Mucosa of gallbladder (tissue), 1 donor: Measurements from ENCODE around the gene ZNF157. TPM values are rescaled to one million over a fixed set of nuclear protein-coding genes. Genes with fewer than 3 reads are reported as not detected.
"Not testable (repeated sequence)": the region's sequence is repeated elsewhere in the genome, so short reads cannot be mapped to it uniquely, and the experiment has no call there.

Experiments used
- DNase-seq: peaks from one replicate; pipeline ENCODE4 v3.0.0-alpha.2; 2020; ENCODE audit warnings: low spot score
- total RNA-seq: library from RNA; stranded (reverse); gene quantifications from one replicate; pipeline ENCODE4 v1.2.1, GENCODE V29; 2021
- donor health status: DM: no; HTN: no; CAD: no.

Gene ZNF157
- total RNA-seq: 0.29 TPM

DNA sequence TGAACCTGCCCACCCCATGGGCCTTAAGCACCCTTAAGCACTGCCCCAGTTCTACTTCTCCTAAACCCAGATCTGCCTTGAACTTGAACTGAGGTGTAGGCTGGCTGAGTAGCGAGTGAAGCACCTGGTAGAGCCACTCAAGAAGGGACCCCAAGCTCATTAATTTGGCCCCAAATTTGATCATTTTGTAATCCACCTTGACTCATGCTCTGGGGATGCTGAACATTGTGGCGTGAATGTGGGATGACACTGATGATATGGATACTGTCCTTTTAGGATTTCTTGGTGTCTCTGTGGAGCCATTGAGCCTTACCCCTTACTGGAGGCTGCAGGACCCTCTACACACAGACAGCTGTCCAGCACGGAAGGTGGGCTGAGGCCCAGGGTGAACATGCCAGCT lies at the start of gene ZNF157:
Gene ZNF157, plus strand, starts transcription at position 301 of the 400 bp plus-strand sequence. Its CDS starts 91 bp downstream, at position 392.
- no peak for DNase-seq

GRCh38 chrX:47321386-47321785 lies 49.0 kb upstream of the ZNF157 start:
- DNase-seq: peak; percentile 51

DNA sequence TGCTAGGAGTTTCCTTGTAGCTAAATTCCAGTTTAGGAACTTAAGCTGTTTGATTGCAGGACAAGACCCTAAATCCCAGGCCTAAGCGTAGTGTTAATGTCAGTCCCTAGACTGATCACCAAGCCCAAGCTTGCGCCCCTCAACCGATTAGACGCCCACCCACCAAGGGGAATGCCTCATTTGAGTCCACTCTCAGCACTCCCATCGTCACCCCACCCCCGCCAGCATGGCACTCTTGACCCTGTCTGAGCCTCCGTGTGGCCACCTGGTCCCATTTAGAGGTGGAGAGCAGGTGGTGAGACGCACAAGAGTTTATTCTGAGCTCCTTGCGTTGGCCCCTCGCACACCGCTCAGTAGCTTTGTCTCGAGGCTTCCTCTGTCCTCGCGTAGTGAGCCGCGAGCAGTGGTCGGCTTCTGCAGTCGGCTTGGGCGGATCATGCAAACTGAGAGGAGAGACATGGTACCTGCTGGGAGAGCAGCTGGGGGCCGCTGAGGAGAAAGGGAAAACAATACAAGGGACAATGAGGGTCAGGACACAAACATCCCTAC lies 48.5 kb upstream of the ZNF157 start:
- no peak for DNase-seq

GRCh38 chrX:47327902-47328301 lies 42.5 kb upstream of the ZNF157 start:
- no peak for DNase-seq

- DNase-seq: not testable (repeated sequence)
Measured at GRCh38 chrX:47332729-47333128, 37.6 kb upstream of the ZNF157 start.

DNA sequence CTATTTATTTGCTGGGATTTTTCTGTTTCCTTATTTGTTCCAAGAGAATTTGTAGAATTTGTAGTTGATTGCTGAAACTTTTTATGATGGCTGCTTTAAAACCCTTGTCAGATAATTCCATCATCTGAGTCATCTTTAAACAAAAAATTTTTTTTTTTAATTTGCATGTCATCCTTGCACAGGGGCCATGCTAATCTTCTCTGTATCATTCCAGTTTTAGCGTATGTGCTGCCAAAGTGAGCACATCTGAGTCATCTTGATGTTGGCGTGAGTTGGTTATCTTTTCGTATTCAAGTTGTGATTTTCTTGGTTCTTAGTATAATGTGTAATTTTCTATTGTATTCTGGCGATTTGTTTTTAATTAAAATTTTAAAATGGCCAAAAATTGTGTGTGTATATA lies 18.7 kb upstream of the ZNF157 start:
- no peak for DNase-seq

DNA sequence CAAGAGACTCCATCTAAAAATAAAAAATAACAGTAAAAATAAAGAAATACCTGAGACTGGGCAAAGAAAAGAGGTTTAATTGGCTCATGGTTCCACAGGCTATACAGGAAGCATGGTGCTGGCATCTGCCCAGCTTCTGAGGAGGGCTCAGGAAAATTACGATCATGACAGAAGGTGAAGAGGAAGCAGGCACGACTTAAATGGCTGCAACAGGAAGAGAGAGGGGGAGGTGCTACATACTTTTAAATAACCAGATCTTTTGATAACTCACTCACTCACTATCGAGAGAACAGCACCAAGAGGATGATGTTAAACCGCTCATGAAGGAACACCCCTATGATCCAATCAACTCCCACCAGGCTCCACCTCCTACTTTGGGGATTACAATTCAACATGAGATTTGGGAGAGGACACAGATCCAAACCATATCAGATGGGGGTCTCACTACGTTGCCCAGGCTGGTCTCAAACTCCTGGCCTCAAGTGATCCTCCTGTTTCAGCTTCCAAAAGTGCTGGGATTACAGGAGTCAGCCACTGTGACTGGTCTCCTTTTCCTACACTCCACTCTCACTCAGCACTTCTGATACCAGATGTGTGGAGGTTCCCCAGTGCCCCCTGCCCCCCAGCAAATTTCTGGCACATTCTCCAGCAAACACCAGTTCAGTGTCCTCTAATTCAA lies 11.9 kb upstream of the ZNF157 start:
- no peak for DNase-seq

DNA sequence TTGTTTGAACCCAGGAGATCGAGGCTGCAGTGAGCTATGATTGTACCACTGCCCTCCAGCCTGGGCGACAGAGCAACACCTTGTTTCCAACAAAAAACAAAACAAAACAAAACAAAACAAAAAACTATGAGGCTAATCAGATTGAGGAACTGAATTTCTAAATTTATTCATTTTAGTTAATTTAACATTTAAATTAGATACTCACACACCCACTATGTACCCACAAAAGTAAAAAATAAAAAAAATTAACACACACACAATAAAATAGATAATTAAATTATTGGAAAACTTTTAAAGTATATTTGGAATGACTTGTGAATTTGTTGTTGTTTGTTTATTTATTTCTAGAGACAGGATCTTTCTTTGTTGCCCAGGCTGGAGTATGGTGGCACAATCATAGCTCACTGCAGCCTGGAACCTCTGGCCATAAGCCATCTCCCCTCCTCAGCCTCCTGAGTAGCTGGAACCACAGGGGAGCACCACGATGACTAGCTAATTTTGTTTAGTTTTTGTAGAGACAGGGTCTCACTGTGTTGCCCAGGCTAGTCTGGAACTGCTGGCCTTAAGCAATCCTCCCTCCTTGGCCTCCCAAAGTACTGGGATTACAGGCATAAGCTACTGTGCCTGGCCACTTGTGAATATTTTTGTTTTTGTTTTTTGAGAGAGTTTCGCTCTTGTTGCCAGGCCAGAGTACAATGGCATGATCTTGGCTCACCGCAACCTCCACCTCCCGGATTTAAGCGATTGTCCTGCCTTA lies 9.8 kb upstream of the ZNF157 start:
- no peak for DNase-seq

DNA sequence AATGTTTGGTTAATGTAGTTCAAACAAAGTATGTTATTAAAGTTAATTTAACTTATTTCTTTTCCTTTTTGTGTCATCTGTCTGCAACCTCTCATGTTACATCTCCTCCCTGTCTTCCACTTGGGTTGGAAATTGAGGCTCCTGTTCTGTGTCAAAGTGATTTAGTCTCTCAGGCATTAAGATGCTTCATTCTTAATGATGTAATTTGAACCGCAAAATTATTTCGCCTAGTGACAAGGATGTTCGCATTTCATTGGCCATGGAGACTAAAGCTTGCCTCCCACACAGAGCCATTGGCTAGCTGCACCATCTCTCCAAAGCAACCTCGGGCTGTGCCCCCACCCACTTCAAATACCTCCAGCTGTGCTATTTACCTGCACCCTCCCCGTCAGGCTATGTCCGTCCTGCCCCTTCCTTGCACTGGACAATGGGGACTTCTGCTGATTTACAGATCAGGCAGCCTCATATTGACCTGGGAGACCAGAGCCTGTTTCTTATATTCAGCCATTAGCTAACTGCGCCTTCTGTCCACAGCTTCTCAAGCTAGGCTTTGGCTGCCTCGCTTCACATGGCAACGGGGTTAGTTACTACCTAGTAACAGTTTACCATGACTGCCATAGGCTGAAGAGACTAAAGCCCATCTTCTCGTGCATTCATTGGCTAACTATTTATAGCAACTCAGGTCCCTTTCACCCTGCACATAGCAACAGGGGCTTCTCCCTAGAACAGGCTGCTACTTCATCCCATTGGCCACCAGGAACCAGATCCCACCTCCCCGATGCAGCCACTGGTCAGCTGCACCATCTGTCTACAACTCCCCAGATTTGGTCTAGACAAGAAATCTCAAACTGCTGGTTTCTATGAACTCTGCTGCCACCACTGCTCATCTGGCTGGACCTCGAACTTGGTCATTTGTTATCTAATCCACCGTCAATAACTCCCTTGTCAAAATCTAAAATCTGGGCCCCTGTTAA lies 8.6 kb upstream of the ZNF157 start:
- peak; percentile 78 for DNase-seq

DNA sequence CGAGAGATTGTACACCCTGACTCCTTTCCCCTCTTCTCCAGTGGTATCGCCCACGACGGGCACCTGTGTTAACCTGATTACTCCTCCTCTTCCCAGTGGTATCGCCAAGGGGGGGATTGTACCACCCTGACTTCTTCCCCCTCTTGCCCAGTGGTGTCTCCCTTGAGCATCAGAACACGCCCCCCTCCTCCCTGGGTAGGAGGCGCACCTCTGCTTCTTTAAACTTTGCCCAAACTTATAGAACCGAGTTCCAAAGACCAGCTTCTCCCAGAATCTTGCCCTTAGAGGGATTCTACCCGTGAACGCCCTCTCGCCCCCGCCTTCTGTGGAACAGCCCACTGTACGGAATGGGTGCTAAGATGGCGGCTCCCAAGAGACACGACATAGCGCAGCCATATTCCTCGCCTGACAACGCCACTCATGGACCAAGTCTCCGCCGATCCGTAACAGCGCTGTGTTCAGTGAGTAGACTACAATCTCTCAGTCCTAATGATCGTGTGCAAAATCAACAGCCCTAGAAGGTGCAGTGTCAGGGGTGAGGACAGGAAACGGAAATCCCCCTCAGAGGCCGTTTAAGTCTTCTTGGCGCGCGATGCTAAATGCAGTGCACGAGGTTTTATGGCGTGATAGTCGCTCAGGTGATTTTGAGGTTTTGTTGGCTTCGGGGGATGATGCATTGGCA lies 4.2 kb upstream of the ZNF157 start:
- DNase-seq: peak; percentile 49

- DNase-seq: no peak
Measured at GRCh38 chrX:47373198-47373597, 2.8 kb downstream of the ZNF157 start.

GRCh38 chrX:47380268-47380667 lies 9.9 kb downstream of the ZNF157 start:
- DNase-seq: peak; percentile 16

DNA sequence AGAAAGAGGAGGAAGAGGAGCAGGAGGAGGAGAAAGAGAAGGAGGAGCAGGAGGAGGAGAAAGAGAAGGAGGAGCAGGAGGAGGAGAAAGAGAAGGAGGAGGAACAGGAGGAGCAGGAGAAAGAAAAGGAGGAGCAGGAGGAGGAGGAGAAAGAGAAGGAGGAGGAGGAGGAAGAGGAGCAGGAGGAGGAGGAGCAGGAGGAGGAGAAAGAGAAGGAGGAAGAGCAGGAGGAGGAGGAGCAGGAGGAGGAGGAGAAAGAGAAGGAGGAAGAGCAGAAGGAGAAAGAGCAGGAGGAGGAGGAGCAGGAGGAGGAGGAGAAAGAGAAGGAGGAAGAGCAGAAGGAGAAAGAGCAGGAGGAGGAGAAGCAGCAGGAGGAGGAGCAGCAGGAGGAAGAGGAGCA lies 10.5 kb downstream of the ZNF157 start:
- DNase-seq: not testable (repeated sequence)

DNA sequence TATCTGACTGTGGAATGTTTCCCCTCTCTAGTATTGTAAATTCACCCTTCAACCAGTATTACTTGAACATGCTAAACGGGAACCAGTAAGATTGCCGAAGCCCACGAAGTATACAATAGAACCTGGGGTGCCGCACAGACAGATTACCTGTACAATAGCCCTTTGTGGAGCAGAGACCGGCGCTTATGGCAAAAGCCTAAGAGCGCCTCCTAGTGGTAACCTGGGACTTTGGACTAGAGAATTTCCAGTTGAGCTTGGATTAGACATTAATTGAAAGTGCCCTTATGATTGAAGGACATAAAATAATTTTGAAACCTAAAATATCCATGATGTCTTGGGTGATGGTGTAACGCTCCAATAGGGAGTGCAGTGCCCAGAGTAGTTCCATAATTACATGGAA lies 14.1 kb downstream of the ZNF157 start:
- peak; percentile 72 for DNase-seq

DNA sequence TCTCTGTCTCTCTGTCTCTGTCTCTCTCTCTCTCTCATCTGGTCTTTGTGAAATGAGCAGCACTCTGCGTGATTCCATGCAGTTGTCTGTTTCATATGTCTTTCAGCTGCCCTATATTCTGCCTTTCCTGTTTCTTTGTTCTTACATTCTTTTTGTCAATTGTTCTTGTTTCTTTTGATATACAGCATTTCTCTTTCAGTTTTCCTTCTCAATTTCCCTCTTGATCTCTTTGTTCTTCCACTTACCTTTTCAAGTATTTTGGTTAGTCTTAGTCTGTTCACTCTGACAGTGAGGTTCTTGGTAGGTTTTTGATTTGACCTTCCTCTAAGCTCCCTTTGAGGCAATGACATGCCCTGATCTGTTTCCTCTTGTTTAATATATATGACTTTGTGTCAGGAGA lies 20.4 kb downstream of the ZNF157 start:
- DNase-seq: no peak

DNA sequence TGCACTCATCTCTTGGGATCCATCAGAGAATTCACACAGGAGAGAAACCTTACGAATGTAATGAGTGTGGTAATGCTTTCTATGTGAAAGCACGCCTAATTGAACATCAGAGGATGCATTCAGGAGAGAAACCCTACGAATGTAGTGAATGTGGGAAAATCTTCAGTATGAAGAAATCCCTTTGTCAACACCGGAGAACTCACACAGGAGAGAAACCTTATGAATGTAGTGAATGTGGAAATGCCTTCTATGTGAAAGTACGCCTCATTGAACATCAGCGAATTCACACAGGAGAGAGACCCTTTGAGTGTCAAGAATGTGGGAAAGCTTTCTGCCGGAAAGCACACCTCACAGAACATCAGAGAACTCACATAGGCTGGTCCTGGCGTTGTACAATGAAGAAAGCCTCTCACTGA lies 42.8 kb downstream of the ZNF157 start:
- DNase-seq: no peak

- no peak for DNase-seq
Measured at GRCh38 chrX:47420265-47420664, 49.9 kb downstream of the ZNF157 start.

DNA sequence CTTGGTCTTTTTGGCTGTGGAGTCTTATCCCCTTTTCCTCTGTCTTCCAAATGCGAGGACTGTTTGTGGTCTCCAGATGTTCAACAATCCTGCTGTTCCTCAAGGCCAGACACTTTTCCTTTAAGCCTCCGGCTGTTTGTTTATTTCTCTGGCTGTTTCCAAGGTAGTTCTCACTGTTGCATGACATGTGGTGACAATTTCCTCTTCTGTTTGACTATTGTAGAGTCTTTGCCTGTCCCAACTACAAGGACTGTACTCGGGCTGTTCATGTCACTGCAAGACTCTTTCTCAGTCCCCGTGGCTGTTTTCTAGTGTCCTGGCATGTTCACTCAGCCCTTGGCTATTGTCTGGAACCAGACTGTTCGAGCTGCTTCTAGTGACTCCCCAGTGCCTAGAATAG lies 50.6 kb downstream of the ZNF157 start:
- DNase-seq: no peak

- no peak for DNase-seq
Measured at GRCh38 chrX:47422444-47422843, 52.1 kb downstream of the ZNF157 start.

- no peak for DNase-seq
Measured at GRCh38 chrX:47430925-47431324, 60.5 kb downstream of the ZNF157 start.

DNA sequence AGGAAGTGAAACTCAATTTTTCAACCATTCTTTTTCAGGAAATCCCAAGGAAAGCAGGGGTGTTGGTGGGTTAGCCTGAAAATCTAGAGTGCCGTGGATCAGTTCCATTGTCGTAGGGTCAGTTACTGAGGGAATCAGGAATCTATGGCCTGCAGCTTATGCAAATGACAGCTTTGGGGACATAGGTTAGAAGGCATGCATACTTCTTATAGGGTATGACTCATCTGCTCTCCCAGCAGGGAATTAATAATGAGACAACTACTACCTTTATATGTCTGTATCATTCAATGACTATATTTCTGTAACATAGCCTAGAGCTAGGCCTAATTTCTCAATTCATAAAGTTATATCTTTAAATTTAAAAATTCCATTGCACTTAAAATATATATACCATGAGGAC lies 76.1 kb downstream of the ZNF157 start:
- DNase-seq: no peak
